Measurements from ENCODE around the gene GMPR.

GRCh38 chr6:16285467-16286150 is 47.2 kb downstream of the GMPR start:
- no peak for TF ChIP-seq CTCF (conservative IDR thresholded peaks at IDR 0.05 in 1 of 2, IDR thresholded peaks at IDR 0.05 in 1 of 2; ENCODE audit: extremely low read depth in 1 of 2, insufficient read depth in 1 of 2, low read depth in 1 of 2, low read length in 2 of 2)
- TF ChIP-seq EZH2 (IDR thresholded peaks at IDR 0.05; ENCODE audit: borderline replicate concordance, low read length): no peak
